ENCODE data around the gene DOCK9. TPM values are rescaled to one million over a fixed set of nuclear protein-coding genes. Genes with fewer than 3 reads are reported as not detected.
A peak's percentile ranks its signal among the peaks of the same experiment; 100 is the strongest.

The DOCK9 gene
- total RNA-seq (2011; cell fraction: chromatin; rRNA removed; ENCODE audit: low replicate concordance): 36.2 and 116 TPM in 2 replicates
- 22.8 and 26.2 TPM in 2 replicates for total RNA-seq (2011; cell fraction: nucleolus; rRNA removed)
- total RNA-seq (2011; cell fraction: nucleoplasm; rRNA removed): 35.1 and 50.0 TPM in 2 replicates
- total RNA-seq (2014; rRNA removed) (10.4 and 12.9 TPM in 2 replicates), total RNA-seq (2014; rRNA removed; fragmentation: Illumina TruSeq; extraction: Trizol) (16.7 and 18.1 TPM in 2 replicates), total RNA-seq (2015; rRNA removed; fragmentation: Illumina TruSeq; extraction: Trizol) (18.3 and 20.9 TPM in 2 replicates), total RNA-seq (2021) (19.2 and 24.8 TPM in 2 replicates), polyA plus RNA-seq (2011; rRNA removed) (18.5 and 25.3 TPM in 2 replicates), polyA plus RNA-seq (2014; fragmentation: Illumina TruSeq; extraction: Trizol) (20.9 and 21.2 TPM in 2 replicates), polyA plus RNA-seq (2014; fragmentation: Nextera tagmentation; extraction: Ambion mirVana) (1 to 10 TPM; 3.5 to 5.1 TPM), polyA plus RNA-seq (2014; rRNA removed) (12.4 and 18.3 TPM in 2 replicates), polyA minus RNA-seq (2011; rRNA and poly(A)+ RNA removed) (33.3 and 52.3 TPM in 2 replicates), Bru-seq, nascent RNA (percentile 62 among the genes with signal in this experiment), BruChase-seq, experiment 1, labeled RNA remaining after a 2-hour chase (percentile 64 among the genes with signal in this experiment), BruChase-seq, experiment 2, labeled RNA remaining after a 6-hour chase (percentile 66 among the genes with signal in this experiment)
- polyA plus RNA-seq (2011; cell fraction: cytosol; rRNA removed): 11.6 and 20.0 TPM in 2 replicates
- 28.1 and 44.6 TPM in 2 replicates for polyA plus RNA-seq (2011; cell fraction: nucleus; rRNA removed)
- 15.8 and 18.9 TPM in 2 replicates for polyA plus RNA-seq (2012)
- 15.1 and 22.1 TPM in 2 replicates for polyA minus RNA-seq (2011; cell fraction: cytosol; rRNA and poly(A)+ RNA removed)
- polyA minus RNA-seq (2011; cell fraction: nucleus; rRNA and poly(A)+ RNA removed): 43.5 and 43.9 TPM in 2 replicates
- long read RNA-seq, experiment 1, full-length matches to known transcripts: 2 of 33 reads
- long read RNA-seq, experiment 1, partial matches to known transcripts: 15 of 33 reads
- long read RNA-seq, experiment 1, other reads (novel, unspliced or antisense): 16 of 33 reads
- long read RNA-seq, experiment 2, partial matches to known transcripts: 2 of 29 reads
- long read RNA-seq, experiment 2, other reads (novel, unspliced or antisense): 27 of 29 reads
- long read RNA-seq, experiment 3: 0 reads

- Histone ChIP-seq H3K4me2 (ENCODE audit: insufficient read depth, low read length) (no peak within 1 kb of the TSS), H4K20me1 (replicated peaks; ENCODE audit: control insufficient read depth, insufficient read depth, low read length) (no peaks in the 10 kb centered on the region), H3K4me1 (replicated peaks in 1 of 2; ENCODE audit: control insufficient read depth in 2 of 2, insufficient read depth in 2 of 2, low read length in 2 of 2) (peaks cover 17 to 36% of the 10 kb centered on the region in 2 experiments), H3K9ac (ENCODE audit: insufficient read depth in 1 of 2, low read depth in 2 of 2, low read length in 2 of 2) (peak within 1 kb of the TSS in 1 of 2 experiments; percentile 72; a peak in 1 of 4 replicates), H3K4me3 (no peak within 1 kb of the TSS), H3K9me1 (ENCODE audit: control insufficient read depth, insufficient read depth, low read length) (peaks cover 6% of the 10 kb centered on the region), H3K79me2 (ENCODE audit: control insufficient read depth, insufficient read depth, low read length) (peaks cover 18% of the 10 kb centered on the region; the same call in 2 of the 3 replicates), H2AFZ (ENCODE audit: low read depth, low read length) (no peak within 1 kb of the TSS), H3K9me3 (replicated peaks; ENCODE audit: control insufficient read depth, insufficient read depth, low read depth, low read length) (no peaks in the 10 kb centered on the region), H3K36me3 (ENCODE audit: control insufficient read depth, insufficient read depth, low read length) (no peaks in the 10 kb centered on the region; the same call in 2 of the 3 replicates), H3K27me3 (ENCODE audit: control insufficient read depth in 2 of 2, insufficient read depth in 2 of 2, low read length in 2 of 2) (no peaks in the 10 kb centered on the region), H3K27ac (ENCODE audit: extremely low read depth, low read depth, low read length) (no peak within 1 kb of the TSS)
- FAIRE-seq: no peak
- in situ Hi-C loops (cut with MboI): no loop called here
- TF ChIP-seq TFE3 (CRISPR knock-in tag; IDR thresholded peaks at IDR 0.05): no peak
- TF ChIP-seq EP300 (IDR thresholded peaks at IDR 0.05; ENCODE audit: low read length): no peak
- no peak for TF ChIP-seq BCL6 (CRISPR knock-in tag; IDR thresholded peaks at IDR 0.05)
- no peak for TF ChIP-seq SMARCA4 (IDR thresholded peaks at IDR 0.05)
- TF ChIP-seq MCM7 (IDR thresholded peaks at IDR 0.05): no peak
- no peak for TF ChIP-seq SIRT6 (IDR thresholded peaks at IDR 0.05; ENCODE audit: low read depth, low read length)
- TF ChIP-seq GABPA (tag; conservative IDR thresholded peaks at IDR 0.05; ENCODE audit: low read depth): no peak
- TF ChIP-seq ATF7 (IDR thresholded peaks at IDR 0.05): no peak
- TF ChIP-seq ZNF263 (CRISPR knock-in tag; IDR thresholded peaks at IDR 0.05; ENCODE audit: borderline replicate concordance): no peak
- TF ChIP-seq EGR1 (conservative IDR thresholded peaks at IDR 0.05): no peak
- TF ChIP-seq ZKSCAN1 (IDR thresholded peaks at IDR 0.05; ENCODE audit: low read depth, low read length): no peak
- TF ChIP-seq ZNF696 (CRISPR knock-in tag; conservative IDR thresholded peaks at IDR 0.05): no peak
- no peak for TF ChIP-seq USF1 (CRISPR knock-in tag; IDR thresholded peaks at IDR 0.05)
- no peak for DNase-seq (ENCODE audit: extremely low read depth in 1 of 4, low spot score in 3 of 4)
- POLR2A ChIA-PET: no interaction called here
- no TSS peak for BruUV-seq (replicated peaks)
- WGBS (ENCODE audit: insufficient coverage, low coverage, missing lambda C conversion rate): 61% methylated on average over 9 of the region's 16 CpGs
- peak; percentile 52 for ATAC-seq
- CTCF ChIA-PET (ENCODE audit: low intra/inter-chr PET ratio): no interaction called here
- intact Hi-C loops (cut with micrococcal nuclease): no loop called here
Observed at GRCh38 chr13:98977568-98978265, at the start of gene DOCK9. Gene DOCK9, minus strand, starts transcription at chr13:98978064. Its CDS starts 155 bp downstream, at chr13:98977909.

Data from K562 (cell line).